Esophagus muscularis mucosa (tissue), 4 donors: ENCODE results near the gene UBE2QL1. TPM values are rescaled to one million over a fixed set of nuclear protein-coding genes. Genes with fewer than 3 reads are reported as not detected.

Experiments
- DNase-seq: peaks from one replicate; pipeline ENCODE4 v3.0.0-alpha.2; 2017; ENCODE audit errors: extremely low spot score
- H3K27ac ChIP-seq, 4 donors: fragments of 200-600 bp; sonication (generic); replicated peaks in 1 of 4; 1 replicate in 3 of 4; 2 replicates in 1 of 4; pipeline ENCODE4 v1.5.1; 2016 to 2019; ENCODE audit warnings: mild to moderate bottlenecking in 1 of 4
- H3K27me3 ChIP-seq, 4 donors: fragments of 200-600 bp; sonication (generic); one replicate each; pipeline versions ENCODE4 v1.5.1 to v1.6.0; 2016 to 2019
- H3K36me3 ChIP-seq, 4 donors: fragments of 200-600 bp; sonication (generic); one replicate each; pipeline ENCODE4 v1.5.1; 2016 to 2019
- H3K4me1 ChIP-seq, 4 donors: fragments of 200-600 bp; sonication (generic); one replicate each; pipeline ENCODE4 v1.5.1; 2016 to 2019
- H3K4me3 ChIP-seq, 4 donors: fragments of 200-600 bp; sonication (generic); 1 replicate in 2 of 4; 2 replicates in 2 of 4; pipeline ENCODE4 v1.5.1; 2016 to 2019; ENCODE audit warnings: mild to moderate bottlenecking in 4 of 4, moderate library complexity in 1 of 4
- H3K9me3 ChIP-seq, 4 donors: fragments of 200-600 bp; sonication (generic); 1 replicate in 3 of 4; 2 replicates in 1 of 4; pipeline ENCODE4 v1.5.1; 2016 to 2019
- CTCF ChIP-seq, 3 experiments: fragments of 200-600 bp in 2 of 3; fragments of 450-650 bp in 1 of 3; sonication (generic) in 2 of 3; IDR thresholded peaks; one replicate each; pipeline ENCODE4 v1.5.1; 2017 to 2019; ENCODE audit warnings: antibody characterized with exemption in 3 of 3, mild to moderate bottlenecking in 2 of 3, moderate library complexity in 1 of 3
- EP300 ChIP-seq: sonication (generic); formaldehyde crosslinking; IDR thresholded peaks from one replicate; pipeline ENCODE4 v1.6.1; 2017; ENCODE audit warnings: antibody characterized with exemption
- POLR2A ChIP-seq: fragments of 450-650 bp; IDR thresholded peaks from one replicate; pipeline ENCODE4 v1.6.1; 2017; ENCODE audit warnings: antibody characterized with exemption, moderate library complexity, mild to moderate bottlenecking, low read depth
- POLR2AphosphoS5 ChIP-seq, 2 donors: sonication (generic); formaldehyde crosslinking; IDR thresholded peaks; one replicate each; pipeline ENCODE4 v1.6.1; 2017; ENCODE audit warnings: antibody characterized with exemption in 2 of 2
- WGBS: methylation state at CpG from one replicate; pipeline ENCODE4 v1.1.5; 2018; 5-methylcytosine and 5-hydroxymethylcytosine counted together
- intact Hi-C: fragments of 100-400 bp; cut with DNase I; formaldehyde crosslinking; loops from one replicate; pipeline ENCODE4 v1.15.1; 2023
- total RNA-seq, 4 donors: library from RNA; depleted of rRNA; stranded (reverse); fragments of >200 nt; gene quantifications; one replicate each; pipeline versions ENCODE4 v1.1.0 to v1.2.1, GENCODE V29; 2016

Gene UBE2QL1
- total RNA-seq, 4 donors from 2014 or later, result under 0.01 to 1.6 (median 0.82) TPM

DNA sequence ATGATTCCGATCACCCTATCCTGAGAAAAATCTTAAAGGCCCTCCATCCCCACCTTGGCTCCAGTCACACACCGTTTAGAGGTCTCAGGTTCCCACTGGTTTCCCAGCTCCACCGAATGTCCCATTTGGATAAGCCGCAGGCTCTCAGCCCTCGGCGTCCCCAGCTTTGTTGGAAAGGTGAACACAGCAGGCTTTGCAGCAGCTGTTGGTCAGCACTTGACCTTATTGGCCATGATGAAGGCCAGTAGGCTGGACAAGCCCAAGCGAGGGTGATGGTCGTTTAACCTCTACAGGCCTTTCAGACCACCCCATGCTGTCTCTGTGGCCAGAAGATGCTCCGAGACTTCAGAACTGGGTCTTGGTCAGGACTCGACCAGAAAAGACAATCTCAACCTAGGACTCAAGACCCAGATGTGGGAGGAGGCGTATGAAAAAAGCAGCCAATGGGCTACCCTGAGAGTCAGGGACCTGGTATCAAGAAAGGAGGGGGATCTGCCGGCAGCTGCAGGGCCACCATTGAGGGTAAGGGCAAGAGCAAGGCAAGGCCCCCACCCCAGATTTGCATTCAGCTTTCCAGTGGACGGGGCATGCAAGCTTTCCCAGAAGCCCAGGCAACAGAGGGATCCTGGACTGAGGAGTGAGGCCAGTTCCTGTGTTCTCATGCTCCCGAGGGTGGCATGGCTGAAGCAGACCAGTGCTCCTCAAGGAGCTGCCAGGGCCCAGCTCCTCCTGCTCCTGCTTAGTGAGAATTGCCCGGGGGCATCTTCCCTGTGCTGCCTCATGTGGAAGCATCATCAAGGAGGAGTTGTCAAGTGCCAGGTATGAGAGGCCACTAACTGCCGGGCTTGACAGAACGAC lies 13.4 kb downstream of the UBE2QL1 start:
- H3K27me3 ChIP-seq, result peaks cover 0 to 15% (median 0%) of the 10 kb centered on the region in 4 donors
- 82% methylated on average over 16 of the region's 17 CpGs for WGBS
- no peak for TF ChIP-seq EP300
- no peak for TF ChIP-seq CTCF (IDR thresholded peaks at IDR 0.05)
- no peak for TF ChIP-seq POLR2A
- no peak for TF ChIP-seq POLR2AphosphoS5 (IDR thresholded peaks at IDR 0.05)
- H3K36me3 ChIP-seq, result no peaks in the 10 kb centered on the region
- H3K27ac ChIP-seq, result no peak overlapping the region
- intact Hi-C loops, result no loop called here
- no peak overlapping the region for H3K4me3 ChIP-seq
- H3K4me1 ChIP-seq, result no peaks in the 10 kb centered on the region
- H3K9me3 ChIP-seq, result no peaks in the 10 kb centered on the region
- no peak for DNase-seq

GRCh38 chr5:6462671-6463070 lies 14.0 kb downstream of the UBE2QL1 start:
- 93% methylated on average over 7 of the region's 7 CpGs for WGBS
- TF ChIP-seq POLR2AphosphoS5 (IDR thresholded peaks at IDR 0.05) (no peak), POLR2A (no peak), EP300 (no peak), CTCF (IDR thresholded peaks at IDR 0.05) (no peak)

GRCh38 chr5:6464441-6464840 lies 15.8 kb downstream of the UBE2QL1 start:
- no peak for DNase-seq
- Histone ChIP-seq H3K4me1 (no peaks in the 10 kb centered on the region), H3K27ac (no peak overlapping the region), H3K4me3 (no peak overlapping the region), H3K36me3 (no peaks in the 10 kb centered on the region), H3K27me3 (peaks cover 0 to 20% (median 0%) of the 10 kb centered on the region in 4 donors), H3K9me3 (no peaks in the 10 kb centered on the region)
- intact Hi-C loops, result no loop called here
- TF ChIP-seq POLR2A (no peak), CTCF (IDR thresholded peaks at IDR 0.05) (no peak), POLR2AphosphoS5 (IDR thresholded peaks at IDR 0.05) (no peak), EP300 (no peak)
- WGBS, result 80% methylated on average over 6 of the region's 6 CpGs

More at GRCh38 chr5:6462671-6463070, 14.0 kb downstream of the UBE2QL1 start:
- Histone ChIP-seq H3K9me3 (no peaks in the 10 kb centered on the region), H3K27me3 (peaks cover 0 to 9% (median 0%) of the 10 kb centered on the region in 4 donors), H3K4me1 (no peaks in the 10 kb centered on the region), H3K36me3 (no peaks in the 10 kb centered on the region), H3K27ac (no peak overlapping the region), H3K4me3 (no peak overlapping the region)
- no peak for DNase-seq
- intact Hi-C loops, result no loop called here

DNA sequence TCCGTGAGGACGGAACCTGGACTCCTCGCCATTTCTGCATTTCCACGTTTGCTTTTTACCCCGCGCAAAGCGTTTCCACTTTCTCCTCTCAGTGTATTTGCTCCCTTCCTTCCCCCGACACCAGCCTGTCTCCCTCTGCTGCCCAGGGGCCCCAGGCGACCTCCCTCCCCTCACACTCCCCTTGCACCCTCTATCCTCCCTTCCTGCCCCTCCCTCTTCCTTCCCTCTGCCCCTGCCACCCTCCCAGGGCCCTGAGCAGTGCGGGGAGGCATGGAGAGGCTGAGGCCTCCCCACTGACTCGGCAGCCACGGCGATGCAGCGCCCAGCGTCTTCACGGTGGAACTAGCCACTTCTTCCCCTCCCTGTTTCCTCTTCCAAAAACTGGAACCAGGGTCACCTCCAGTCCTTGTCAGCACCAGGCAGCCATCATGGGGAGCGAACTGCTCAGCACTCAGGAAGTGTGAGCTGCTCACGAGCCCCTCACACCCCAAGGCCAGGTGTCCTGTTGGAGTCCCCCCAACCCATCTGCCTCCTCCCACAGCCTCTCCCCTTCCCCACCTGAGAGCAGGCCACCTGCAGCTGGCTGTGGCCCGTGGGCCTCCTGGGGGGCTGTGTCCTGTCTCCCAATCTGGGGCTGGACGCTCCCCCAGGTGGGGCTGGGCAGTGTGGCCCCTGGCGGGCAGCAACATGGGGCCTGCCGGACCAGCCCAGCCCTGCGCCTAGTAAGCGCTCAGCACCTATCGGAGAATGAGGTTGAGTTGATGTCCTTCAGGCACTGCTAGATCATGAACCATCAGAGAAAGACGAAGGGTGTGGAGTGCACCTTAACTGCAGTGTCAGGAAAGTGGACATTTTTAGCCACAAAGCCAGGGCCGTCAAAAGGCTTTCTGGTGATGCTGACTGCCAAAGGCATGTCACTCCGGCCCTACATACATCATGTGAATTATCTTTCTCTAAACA lies 17.5 kb downstream of the UBE2QL1 start:
- DNase-seq, result no peak
- Histone ChIP-seq H3K9me3 (peaks cover 0 to 1% (median 0%) of the 10 kb centered on the region in 4 donors), H3K4me1 (peaks cover 0 to 6% (median 0%) of the 10 kb centered on the region in 4 donors), H3K4me3 (no peak overlapping the region), H3K27me3 (peaks cover 0 to 36% (median 0%) of the 10 kb centered on the region in 4 donors), H3K36me3 (no peaks in the 10 kb centered on the region), H3K27ac (no peak overlapping the region)
- intact Hi-C loops, result no loop called here
- 68% methylated on average over 25 of the region's 28 CpGs for WGBS
- no peak for TF ChIP-seq CTCF (IDR thresholded peaks at IDR 0.05)
- no peak for TF ChIP-seq EP300
- TF ChIP-seq POLR2AphosphoS5 (IDR thresholded peaks at IDR 0.05), result no peak
- TF ChIP-seq POLR2A, result no peak
